ENCODE measurements around the gene GRK5. TPM values are rescaled to one million over a fixed set of nuclear protein-coding genes. Genes with fewer than 3 reads are reported as not detected.
"Not testable (repeated sequence)": the region's sequence is repeated elsewhere in the genome, so short reads cannot be mapped to it uniquely, and the experiment has no call there.

The GRK5 gene
- total RNA-seq, 4 donors from 2014 or later: 43.5 to 61.7 (median 48.9) TPM

- Histone ChIP-seq H3K27ac (peak overlapping the region in 1 of 4 donors; percentile 55), H3K4me3 (no peak overlapping the region), H3K4me1 (peaks cover 0 to 46% (median 20%) of the 10 kb centered on the region in 4 donors), H3K9me3 (no peaks in the 10 kb centered on the region), H3K27me3 (no peaks in the 10 kb centered on the region), H3K36me3 (no peaks in the 10 kb centered on the region)
- TF ChIP-seq EP300 (IDR thresholded peaks at IDR 0.05) (no peak), POLR2A (IDR thresholded peaks at IDR 0.05) (no peak), CTCF (IDR thresholded peaks at IDR 0.05) (no peak)
- no peak for DNase-seq (ENCODE audit: low spot score in 2 of 2)
- 94 to 100% methylated on average over 3 of the region's 3 CpGs for WGBS, 2 donors
Observed at GRCh38 chr10:119259345-119259744, 52.0 kb downstream of the GRK5 start.

GRCh38 chr10:119261016-119261415 is 53.6 kb downstream of the GRK5 start:
- H3K4me3 ChIP-seq, H3K27me3 ChIP-seq: not testable (repeated sequence)
- 89 to 97% methylated on average over 10 to 14 of the region's 34 CpGs for WGBS, 2 donors

GRCh38 chr10:119263951-119264617 is 56.7 kb downstream of the GRK5 start:
- H3K9me3 ChIP-seq: no peaks in the 10 kb centered on the region
- H3K27ac ChIP-seq: peak overlapping the region in 3 of 4 donors; percentile 38 to 75 (median 52)
- TF ChIP-seq EP300 (IDR thresholded peaks at IDR 0.05) (no peak), CTCF (IDR thresholded peaks at IDR 0.05) (no peak), POLR2A (IDR thresholded peaks at IDR 0.05) (no peak)
- 60 to 64% methylated on average over 4 of the region's 4 CpGs for WGBS, 2 donors
- H3K27me3 ChIP-seq: no peaks in the 10 kb centered on the region
- H3K4me3 ChIP-seq: no peak overlapping the region
- no peak for DNase-seq (ENCODE audit: low spot score in 2 of 2)
- peaks cover 0 to 5% (median 0%) of the 10 kb centered on the region in 3 donors for H3K36me3 ChIP-seq
- H3K4me1 ChIP-seq: peaks cover 0 to 36% (median 1%) of the 10 kb centered on the region in 4 donors

More at GRCh38 chr10:119261016-119261415, 53.6 kb downstream of the GRK5 start:
- peaks cover 0 to 35% (median 5%) of the 10 kb centered on the region in 4 donors for H3K4me1 ChIP-seq
- not testable (repeated sequence) for H3K27ac ChIP-seq; H3K36me3 ChIP-seq; H3K9me3 ChIP-seq; DNase-seq (ENCODE audit: low spot score in 2 of 2)

GRCh38 chr10:119265691-119266090 is 58.3 kb downstream of the GRK5 start:
- no peaks in the 10 kb centered on the region for H3K27me3 ChIP-seq
- 95 to 96% methylated on average over 6 of the region's 6 CpGs for WGBS, 2 donors
- DNase-seq (ENCODE audit: low spot score in 2 of 2): no peak

GRCh38 chr10:119267384-119267783 is 60.0 kb downstream of the GRK5 start:
- Histone ChIP-seq H3K9me3 (no peaks in the 10 kb centered on the region), H3K27ac (peak overlapping the region in 1 of 4 donors; percentile 34), H3K4me3 (no peak overlapping the region), H3K36me3 (peaks cover 0 to 5% (median 0%) of the 10 kb centered on the region in 3 donors), H3K4me1 (peaks cover 0 to 60% (median 26%) of the 10 kb centered on the region in 4 donors), H3K27me3 (no peaks in the 10 kb centered on the region)
- DNase-seq (ENCODE audit: low spot score in 2 of 2): no peak
- 82 to 87% methylated on average over 9 to 10 of the region's 10 CpGs for WGBS, 2 donors
- no peak for TF ChIP-seq EP300 (IDR thresholded peaks at IDR 0.05)
- TF ChIP-seq CTCF (IDR thresholded peaks at IDR 0.05): no peak
- no peak for TF ChIP-seq POLR2A (IDR thresholded peaks at IDR 0.05)

More at GRCh38 chr10:119265691-119266090, 58.3 kb downstream of the GRK5 start:
- H3K9me3 ChIP-seq: no peaks in the 10 kb centered on the region
- H3K4me3 ChIP-seq: no peak overlapping the region
- H3K4me1 ChIP-seq: peaks cover 0 to 43% (median 10%) of the 10 kb centered on the region in 4 donors
- TF ChIP-seq EP300 (IDR thresholded peaks at IDR 0.05): no peak
- no peak for TF ChIP-seq POLR2A (IDR thresholded peaks at IDR 0.05)
- TF ChIP-seq CTCF (IDR thresholded peaks at IDR 0.05): no peak
- H3K27ac ChIP-seq: no peak overlapping the region
- peaks cover 0 to 5% (median 0%) of the 10 kb centered on the region in 3 donors for H3K36me3 ChIP-seq

Measured in tibial nerve (tissue), 4 donors.